PC-3 (cell line): ENCODE measurements around the gene SP1. TPM values are rescaled to one million over a fixed set of nuclear protein-coding genes. Genes with fewer than 3 reads are reported as not detected.

Experiments
- ATAC-seq: fragments of 200-7000 bp; cut with Tn5 transposase; 2 replicates; pipeline ENCODE4 v1.9.1; 2020; ENCODE audit warnings: mild to moderate bottlenecking, moderate library complexity
- BruUV-seq: library from RNA; stranded (reverse); fragments of 400-500 nt; replicated peaks from 2 replicates; lab custom pipeline; 2021; lab: Mats Ljungman, UMichigan
- CTCF ChIA-PET: fragments of 300-600 bp; sonication (Branson Sonifier 250); formaldehyde crosslinking; loops from one replicate; lab custom pipeline; 2022; ENCODE audit warnings: antibody characterized with exemption; lab: Charles Lee
- POLR2A ChIA-PET: fragments of 300-600 bp; sonication (Branson Sonifier 250); formaldehyde crosslinking; loops from one replicate; lab custom pipeline; 2022; ENCODE audit warnings: antibody characterized with exemption; ENCODE audit not compliant: unreplicated experiment; lab: Charles Lee
- DNase-seq: peaks from one replicate; pipeline ENCODE4 v3.0.0-alpha.2; 2015
- H2AFZ ChIP-seq: fragments of 300-600 bp; sonication (generic); 2 replicates; pipeline ENCODE4 v1.6.0; 2016; ENCODE audit warnings: antibody characterized with exemption, low read length
- H3F3A ChIP-seq: fragments of 300-600 bp; sonication (generic); one replicate; pipeline ENCODE4 v1.6.0; 2017; ENCODE audit warnings: antibody characterized with exemption, low read length, control low read depth, mild to moderate bottlenecking; ENCODE audit not compliant: unreplicated experiment
- H3K27ac ChIP-seq: fragments of 300-600 bp; sonication (generic); 2 replicates; pipeline ENCODE4 v1.5.1; 2016; ENCODE audit warnings: mild to moderate bottlenecking, low read length
- H3K27me3 ChIP-seq: fragments of 300-600 bp; sonication (generic); 2 replicates; pipeline ENCODE4 v1.6.1; 2016; ENCODE audit warnings: low read length, mixed read lengths
- H3K36me3 ChIP-seq: fragments of 300-600 bp; sonication (generic); 2 replicates; pipeline ENCODE4 v1.6.1; 2016; ENCODE audit warnings: low read depth, mixed run types, low read length, mixed read lengths
- H3K4me1 ChIP-seq: fragments of 300-600 bp; sonication (generic); 2 replicates; pipeline ENCODE4 v1.5.1; 2016; ENCODE audit warnings: low read length; ENCODE audit not compliant: insufficient read depth
- H3K4me2 ChIP-seq: fragments of 300-600 bp; sonication (generic); 2 replicates; pipeline ENCODE4 v1.6.0; 2016; ENCODE audit warnings: low read length
- H3K4me3 ChIP-seq: fragments of 300-600 bp; sonication (generic); 2 replicates; pipeline ENCODE4 v1.5.1; 2016; ENCODE audit warnings: mild to moderate bottlenecking, low read length, mixed read lengths
- H3K79me2 ChIP-seq: fragments of 300-600 bp; sonication (generic); 2 replicates; pipeline ENCODE4 v1.6.1; 2017; ENCODE audit warnings: low read length, mixed read lengths
- H3K9ac ChIP-seq: fragments of 300-600 bp; sonication (generic); 2 replicates; pipeline ENCODE4 v1.6.0; 2016; ENCODE audit warnings: mild to moderate bottlenecking, low read length
- H3K9me2 ChIP-seq: fragments of 300-600 bp; sonication (generic); replicated peaks from 2 replicates; pipeline ENCODE4 v1.6.1; 2016; ENCODE audit warnings: mixed run types, low read length, mixed read lengths
- H3K9me3 ChIP-seq: fragments of 300-600 bp; sonication (generic); 2 replicates; pipeline ENCODE4 v1.6.1; 2016; ENCODE audit warnings: low read length, mixed read lengths
- H4K20me1 ChIP-seq: fragments of 300-600 bp; sonication (generic); 2 replicates; pipeline ENCODE4 v1.6.1; 2016; ENCODE audit warnings: low read length, mixed read lengths
- EZH2 ChIP-seq: fragments of 300-600 bp; sonication (generic); IDR thresholded peaks from one replicate; pipeline ENCODE4 v1.6.1; 2017; ENCODE audit warnings: antibody characterized with exemption, mild to moderate bottlenecking, low read length; ENCODE audit not compliant: unreplicated experiment
- EZH2phosphoT487 ChIP-seq: fragments of 300-600 bp; sonication (generic); IDR thresholded peaks from 2 replicates; pipeline ENCODE4 v1.6.1; 2018; ENCODE audit warnings: mild to moderate bottlenecking, antibody characterized with exemption, low read length, borderline replicate concordance
- intact Hi-C: fragments of 100-400 bp; cut with micrococcal nuclease; formaldehyde crosslinking; loops from 2 replicates; pipeline ENCODE4 v1.9.0; 2023
- total RNA-seq: library from RNA; depleted of rRNA; stranded (reverse); fragments of >200 nt; gene quantifications from 2 replicates; pipeline ENCODE4 v1.2.3, GENCODE V29; 2014
- TF ChIP-seq, protein P1 (sequence below): fragments of 300-600 bp; sonication (generic); conservative IDR thresholded peaks from 2 replicates; pipeline ENCODE4 v1.5.1; 2017; ENCODE audit warnings: antibody characterized with exemption, low read depth, mild to moderate bottlenecking, low read length

The SP1 gene
- total RNA-seq, 1 experiment from 2014 or later, result 49.7 TPM

DNA sequence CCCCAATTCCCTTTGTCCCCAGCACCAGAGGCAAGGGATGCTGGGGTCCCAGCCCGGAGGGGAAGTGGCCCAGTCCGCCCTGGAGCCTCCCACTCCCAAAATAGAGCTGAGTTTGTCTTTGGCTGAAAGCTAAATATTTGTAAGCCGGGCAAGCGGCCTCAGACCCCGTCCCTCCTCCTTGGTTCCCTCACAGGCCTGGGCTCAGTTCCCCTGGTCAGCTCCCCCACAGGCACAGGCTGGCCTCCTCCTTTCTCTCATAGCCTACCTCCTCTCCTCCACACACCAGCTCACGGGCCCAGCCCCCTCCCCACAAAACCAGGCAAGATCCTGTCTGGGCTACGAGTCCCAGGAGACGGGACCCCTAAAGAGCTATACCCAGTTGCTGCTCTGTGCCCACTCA, 45.2 kb upstream of the SP1 start:
- H2AFZ ChIP-seq, result no peak overlapping the region
- no peak overlapping the region for H3K4me2 ChIP-seq
- intact Hi-C loops, result no loop called here
- ATAC-seq, result no peak
- POLR2A ChIA-PET, result no interaction called here
- no peaks in the 10 kb centered on the region for H3K79me2 ChIP-seq
- no peak for DNase-seq
- TF ChIP-seq, protein P1, sequence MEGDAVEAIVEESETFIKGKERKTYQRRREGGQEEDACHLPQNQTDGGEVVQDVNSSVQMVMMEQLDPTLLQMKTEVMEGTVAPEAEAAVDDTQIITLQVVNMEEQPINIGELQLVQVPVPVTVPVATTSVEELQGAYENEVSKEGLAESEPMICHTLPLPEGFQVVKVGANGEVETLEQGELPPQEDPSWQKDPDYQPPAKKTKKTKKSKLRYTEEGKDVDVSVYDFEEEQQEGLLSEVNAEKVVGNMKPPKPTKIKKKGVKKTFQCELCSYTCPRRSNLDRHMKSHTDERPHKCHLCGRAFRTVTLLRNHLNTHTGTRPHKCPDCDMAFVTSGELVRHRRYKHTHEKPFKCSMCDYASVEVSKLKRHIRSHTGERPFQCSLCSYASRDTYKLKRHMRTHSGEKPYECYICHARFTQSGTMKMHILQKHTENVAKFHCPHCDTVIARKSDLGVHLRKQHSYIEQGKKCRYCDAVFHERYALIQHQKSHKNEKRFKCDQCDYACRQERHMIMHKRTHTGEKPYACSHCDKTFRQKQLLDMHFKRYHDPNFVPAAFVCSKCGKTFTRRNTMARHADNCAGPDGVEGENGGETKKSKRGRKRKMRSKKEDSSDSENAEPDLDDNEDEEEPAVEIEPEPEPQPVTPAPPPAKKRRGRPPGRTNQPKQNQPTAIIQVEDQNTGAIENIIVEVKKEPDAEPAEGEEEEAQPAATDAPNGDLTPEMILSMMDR, result no peak
- TF ChIP-seq EZH2phosphoT487, result no peak
- TF ChIP-seq EZH2, result no peak
- no peaks in the 10 kb centered on the region for H3K27me3 ChIP-seq
- no peaks in the 10 kb centered on the region for H3K36me3 ChIP-seq
- H4K20me1 ChIP-seq, result no peaks in the 10 kb centered on the region
- H3K9ac ChIP-seq, result no peak overlapping the region
- CTCF ChIA-PET, result interaction anchor here (0.9 to 1.1 kb wide), 2 partner anchors 17 to 86 kb away, joined by 3 read pairs; no protein-coding TSS in a partner anchor
- H3K9me3 ChIP-seq, result no peaks in the 10 kb centered on the region
- no TSS peak for BruUV-seq
- H3K4me1 ChIP-seq, result no peaks in the 10 kb centered on the region
- H3K4me3 ChIP-seq, result no peak overlapping the region
- no peaks in the 10 kb centered on the region for H3F3A ChIP-seq
- H3K27ac ChIP-seq, result no peak overlapping the region
- no peaks in the 10 kb centered on the region for H3K9me2 ChIP-seq

DNA sequence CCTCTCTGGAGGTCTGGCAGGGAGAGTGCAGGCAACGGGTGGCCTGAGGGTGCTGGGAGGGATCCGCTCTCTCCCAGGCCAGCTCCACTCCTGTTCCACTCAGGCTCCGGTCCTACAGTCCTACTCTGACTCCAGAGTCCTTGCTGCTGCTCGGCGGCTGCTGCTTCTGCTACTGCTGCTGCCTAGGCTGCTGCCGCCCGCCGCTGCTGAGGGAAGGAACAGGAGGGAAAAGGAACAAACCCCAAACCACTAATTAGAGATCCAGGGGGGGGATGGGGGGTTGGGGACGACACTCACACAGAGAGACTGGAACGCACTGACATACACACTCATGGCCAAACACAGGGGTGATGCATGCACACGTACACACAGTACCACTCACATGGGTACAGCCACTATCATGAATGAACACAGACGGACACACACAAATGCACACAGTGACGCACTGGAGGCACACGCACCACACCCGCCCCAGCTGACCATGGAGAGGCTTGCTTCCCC, 43.7 kb upstream of the SP1 start, which contains the start of gene SP7:
Gene SP7, minus strand, starts transcription at position 174 of the 501 bp plus-strand sequence. CDS start 708 bp downstream, outside the sequence.
- ATAC-seq (no peak), DNase-seq (no peak)
- Histone ChIP-seq H2AFZ (no peak within 1 kb of the TSS), H3K36me3 (no peaks in the 10 kb centered on the region), H3K9me3 (no peaks in the 10 kb centered on the region), H4K20me1 (no peaks in the 10 kb centered on the region), H3K27ac (no peak within 1 kb of the TSS), H3K79me2 (no peaks in the 10 kb centered on the region), H3K4me1 (no peaks in the 10 kb centered on the region), H3K27me3 (no peaks in the 10 kb centered on the region), H3K4me3 (no peak within 1 kb of the TSS), H3K9me2 (no peaks in the 10 kb centered on the region), H3F3A (no peaks in the 10 kb centered on the region), H3K4me2 (no peak within 1 kb of the TSS), H3K9ac (no peak within 1 kb of the TSS)
- intact Hi-C loops, result no loop called here
- TF ChIP-seq, protein P1, result no peak
- TF ChIP-seq EZH2phosphoT487 (no peak), EZH2 (no peak)
- CTCF ChIA-PET, result no interaction called here
- POLR2A ChIA-PET, result no interaction called here
- BruUV-seq, result no TSS peak

DNA sequence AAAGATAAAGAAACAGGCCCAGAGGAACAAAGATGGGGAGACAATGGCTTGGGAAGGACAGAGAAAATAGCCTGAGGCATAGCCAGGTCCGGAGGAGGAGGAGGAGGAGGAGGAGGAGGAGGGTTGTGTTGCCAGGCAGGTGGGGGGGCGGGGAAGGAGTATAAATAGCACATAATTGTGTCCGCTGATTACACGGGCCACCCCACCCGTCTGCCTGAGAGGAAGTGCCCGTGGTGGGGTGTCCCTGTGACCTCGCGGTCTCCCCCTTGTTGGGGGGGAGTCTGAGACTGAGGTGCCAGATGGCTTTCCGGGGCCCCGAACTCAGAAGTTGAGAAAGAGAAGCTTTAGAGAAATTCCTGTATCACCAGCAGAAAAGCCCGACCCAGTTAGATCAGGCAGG, 42.0 kb upstream of the SP1 start:
- DNase-seq (no peak), ATAC-seq (no peak)
- H3K36me3 ChIP-seq, result no peaks in the 10 kb centered on the region
- H3K27me3 ChIP-seq, result no peaks in the 10 kb centered on the region
- H3K9ac ChIP-seq, result no peak overlapping the region
- no peaks in the 10 kb centered on the region for H3F3A ChIP-seq
- no peak overlapping the region for H3K27ac ChIP-seq
- intact Hi-C loops, result no loop called here
- ChIA-PET POLR2A (no interaction called here), CTCF (no interaction called here)
- no peaks in the 10 kb centered on the region for H3K9me3 ChIP-seq
- H4K20me1 ChIP-seq, result no peaks in the 10 kb centered on the region
- TF ChIP-seq, protein P1, result no peak
- TF ChIP-seq EZH2 (no peak), EZH2phosphoT487 (no peak)
- no peak overlapping the region for H3K4me2 ChIP-seq
- no peaks in the 10 kb centered on the region for H3K9me2 ChIP-seq
- H3K79me2 ChIP-seq, result no peaks in the 10 kb centered on the region
- no peak overlapping the region for H3K4me3 ChIP-seq
- H2AFZ ChIP-seq, result no peak overlapping the region
- no TSS peak for BruUV-seq
- no peaks in the 10 kb centered on the region for H3K4me1 ChIP-seq
